Hematopoietic multipotent progenitor cell treated with erythropoietin and hydrocortisone succinate and interleukin-3 and kit ligand, for 17 days (in vitro differentiated cells): ENCODE results near the gene LGALS7.

Experiments
- DNase-seq: peaks from one replicate; pipeline ENCODE4 v3.0.0-alpha.2; 2015; ENCODE audit warnings: low spot score

Gene LGALS7

GRCh38 chr19:38726761-38727301 lies 46.5 kb downstream of the LGALS7 start:
- no peak for DNase-seq

- no peak for DNase-seq
These were observed 47.0 kb downstream of the LGALS7 start for GRCh38 chr19:38726284-38726673.

- DNase-seq, result no peak
These were observed 47.6 kb downstream of the LGALS7 start for GRCh38 chr19:38725469-38726283.

- no peak for DNase-seq
These were observed 49.1 kb downstream of the LGALS7 start for GRCh38 chr19:38723990-38724854.

- no peak for DNase-seq
These were observed 49.7 kb downstream of the LGALS7 start for GRCh38 chr19:38723606-38723965.

- DNase-seq, result no peak
These were observed 50.2 kb downstream of the LGALS7 start for GRCh38 chr19:38722947-38723605.

- no peak for DNase-seq
These were observed 51.1 kb downstream of the LGALS7 start for GRCh38 chr19:38721979-38722773.

- no peak for DNase-seq
These were observed 51.8 kb downstream of the LGALS7 start for GRCh38 chr19:38721496-38721895.
